Subcutaneous abdominal adipose tissue (tissue), 5 donors: Measurements from ENCODE around the gene LRRC37A3.
A peak's percentile ranks its signal among the peaks of the same experiment; 100 is the strongest.
"Not testable (repeated sequence)": the region's sequence is repeated elsewhere in the genome, so short reads cannot be mapped to it uniquely, and the experiment has no call there.

Source experiments
- H3K27ac ChIP-seq: one replicate; pipeline ENCODE4 v1.7.0; 2013; ENCODE audit warnings: low read depth, mild to moderate bottlenecking, inconsistent platforms, low read length, moderate library complexity
- H3K27me3 ChIP-seq, 5 donors: one replicate each; pipeline ENCODE4 v1.7.0; 2013; ENCODE audit warnings: low read length in 5 of 5, inconsistent platforms in 1 of 5; ENCODE audit not compliant: control insufficient read depth in 5 of 5, insufficient read depth in 4 of 5
- H3K36me3 ChIP-seq, 5 donors: one replicate each; pipeline ENCODE4 v1.7.0; 2013; ENCODE audit warnings: low read length in 5 of 5; ENCODE audit not compliant: control insufficient read depth in 5 of 5, insufficient read depth in 5 of 5
- H3K4me1 ChIP-seq, 5 donors: one replicate each; pipeline ENCODE4 v1.7.0; 2013; ENCODE audit warnings: low read length in 5 of 5, mild to moderate bottlenecking in 3 of 5, moderate library complexity in 1 of 5; ENCODE audit not compliant: control insufficient read depth in 5 of 5, insufficient read depth in 5 of 5
- H3K4me3 ChIP-seq, 5 donors: one replicate each; pipeline ENCODE4 v1.7.0; 2013; ENCODE audit warnings: low read length in 5 of 5, low read depth in 1 of 5
- H3K9ac ChIP-seq, 5 donors: one replicate each; pipeline ENCODE4 v1.7.0; 2013; ENCODE audit warnings: low read length in 5 of 5, mild to moderate bottlenecking in 4 of 5, moderate library complexity in 3 of 5
- H3K9me3 ChIP-seq, 5 donors: one replicate each; pipeline ENCODE4 v1.7.0; 2013; ENCODE audit warnings: low read length in 5 of 5; ENCODE audit not compliant: control insufficient read depth in 5 of 5
- donor health status: healthy.
- donor health status: healthy.
- donor health status: healthy.
- donor health status: healthy.
- donor health status: healthy.

Gene LRRC37A3

DNA sequence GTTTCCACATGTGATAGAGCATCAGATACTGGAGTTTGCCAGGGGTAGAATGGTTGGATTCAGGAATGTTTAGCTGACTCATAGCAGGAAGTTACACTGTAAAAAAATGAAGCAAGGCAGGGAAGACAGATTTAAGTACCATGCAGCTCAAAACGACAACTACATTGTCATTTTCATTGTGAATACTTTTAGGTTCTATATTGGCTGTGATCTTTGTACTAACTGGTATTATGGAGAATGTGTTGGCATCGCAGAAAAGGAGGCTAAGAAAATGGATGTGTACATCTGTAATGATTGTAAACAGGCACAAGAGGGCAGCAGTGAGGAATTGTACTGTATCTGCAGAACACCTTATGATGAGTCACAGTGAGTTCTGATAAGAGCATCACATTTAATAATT is 8.2 kb upstream of the LRRC37A3 start:
- not testable (repeated sequence) for H3K27ac ChIP-seq, H3K36me3 ChIP-seq, H3K4me3 ChIP-seq, H3K27me3 ChIP-seq, H3K9me3 ChIP-seq, H3K4me1 ChIP-seq, H3K9ac ChIP-seq

DNA sequence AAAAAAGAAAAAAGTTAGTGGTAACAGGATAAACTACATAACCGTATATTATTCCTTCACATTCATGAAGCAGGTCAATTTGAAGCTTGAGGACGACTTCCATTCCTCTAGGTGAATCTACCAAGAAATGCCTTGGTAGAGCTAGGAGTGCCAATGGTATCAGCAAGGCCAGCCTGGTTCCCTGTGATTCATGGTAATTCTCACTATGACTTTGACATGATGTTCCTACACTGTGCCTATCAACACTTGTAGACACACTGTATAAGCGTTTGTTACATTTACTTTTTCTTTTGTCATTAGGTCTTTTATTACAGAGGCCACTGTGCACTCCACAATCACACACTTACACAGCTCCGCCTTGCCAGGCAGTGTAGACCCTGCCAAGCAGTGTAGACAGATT is 7.2 kb upstream of the LRRC37A3 start:
- not testable (repeated sequence) for H3K9ac ChIP-seq, H3K36me3 ChIP-seq, H3K4me3 ChIP-seq, H3K27ac ChIP-seq, H3K4me1 ChIP-seq, H3K9me3 ChIP-seq, H3K27me3 ChIP-seq

DNA sequence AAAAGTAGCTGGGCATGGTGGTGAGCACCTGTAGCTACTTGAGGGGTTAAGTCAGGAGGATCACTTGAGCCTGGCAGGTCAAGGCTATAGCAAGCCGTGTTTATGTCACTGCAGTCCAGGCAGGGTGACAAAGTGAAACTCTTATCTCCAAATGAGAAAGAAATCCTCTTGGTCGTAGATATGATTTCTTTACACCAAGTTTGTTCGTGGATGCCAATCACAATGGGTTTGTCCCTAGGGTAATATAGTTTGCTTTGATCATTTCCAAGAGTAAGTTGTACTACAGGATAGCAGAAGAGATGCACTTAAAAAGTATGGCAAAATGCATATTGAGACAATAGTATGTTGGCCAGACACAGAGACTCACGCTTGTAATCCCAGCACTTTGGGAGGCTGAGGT is 6.0 kb upstream of the LRRC37A3 start:
- not testable (repeated sequence) for H3K9me3 ChIP-seq, H3K9ac ChIP-seq, H3K36me3 ChIP-seq, H3K4me1 ChIP-seq, H3K27me3 ChIP-seq, H3K4me3 ChIP-seq, H3K27ac ChIP-seq

DNA sequence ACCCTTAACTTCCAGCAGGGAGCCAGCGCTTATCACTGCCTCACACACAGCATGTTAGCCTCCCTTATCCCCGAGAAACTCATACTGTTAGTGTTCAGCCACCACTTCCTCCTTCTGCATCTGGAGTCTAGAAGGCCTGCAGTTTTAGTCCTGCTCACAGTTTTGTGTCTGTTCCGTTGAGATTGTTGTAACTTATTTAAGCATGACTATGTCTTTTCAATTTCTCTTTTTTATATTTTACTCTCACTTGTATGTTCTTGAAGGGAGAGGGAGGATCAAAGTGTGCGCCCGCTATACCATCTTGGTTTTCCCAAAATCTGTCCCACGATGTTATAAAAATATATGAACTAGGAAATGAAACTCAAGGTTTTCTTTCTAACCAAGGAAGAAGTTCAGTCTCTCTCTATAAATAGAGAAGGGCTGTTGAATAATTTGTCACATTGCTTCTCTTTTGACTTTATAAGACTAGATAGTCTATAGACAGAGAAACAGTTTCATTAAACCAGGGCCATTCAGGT is 3.8 kb upstream of the LRRC37A3 start:
- not testable (repeated sequence) for H3K4me1 ChIP-seq, H3K9me3 ChIP-seq, H3K27ac ChIP-seq, H3K4me3 ChIP-seq, H3K36me3 ChIP-seq, H3K27me3 ChIP-seq, H3K9ac ChIP-seq

DNA sequence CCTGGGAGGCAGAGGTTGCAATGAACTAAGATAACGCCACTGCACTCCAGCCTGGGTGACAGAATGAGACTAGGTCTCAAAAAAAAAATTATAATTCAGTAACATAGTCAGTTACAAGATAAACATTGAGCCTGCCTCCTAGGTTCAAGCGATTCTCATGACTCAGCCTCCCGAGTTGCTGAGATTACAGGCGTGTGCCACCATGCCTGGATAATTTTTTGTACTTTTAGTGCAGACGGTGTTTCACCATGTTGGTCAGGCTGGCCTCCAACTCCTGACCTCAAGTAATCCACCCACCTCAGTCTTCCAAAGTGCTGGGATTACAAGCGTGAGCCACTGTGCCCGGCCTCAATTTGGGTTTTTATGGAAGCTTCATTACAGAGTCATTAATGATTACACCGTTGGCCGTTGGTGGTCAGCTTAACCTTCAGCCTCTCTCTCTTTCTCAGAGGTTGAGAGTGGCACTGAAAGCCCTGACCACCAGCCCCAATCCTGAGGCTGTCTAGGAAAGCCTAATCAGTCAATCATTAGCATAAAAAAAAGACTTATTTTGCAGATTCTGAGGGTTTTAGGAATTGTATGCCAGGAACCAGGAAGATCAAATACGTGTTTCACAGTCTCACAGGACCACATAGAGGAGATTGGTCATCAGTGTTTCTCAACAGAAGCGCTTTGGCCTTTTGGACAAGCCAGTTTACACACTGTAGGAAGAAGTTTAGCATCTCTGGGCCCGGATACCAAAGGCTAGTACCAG is 1.3 kb upstream of the LRRC37A3 start:
- H3K4me1 ChIP-seq = peaks cover 0 to 7% (median 4%) of the 10 kb centered on the region in 5 donors
- H3K36me3 ChIP-seq = no peaks in the 10 kb centered on the region
- no peak overlapping the region for H3K27ac ChIP-seq
- H3K4me3 ChIP-seq = peak overlapping the region in 1 of 5 donors; percentile 57
- H3K9me3 ChIP-seq = no peaks in the 10 kb centered on the region
- no peaks in the 10 kb centered on the region for H3K27me3 ChIP-seq
- peak overlapping the region in 1 of 5 donors; percentile 77 for H3K9ac ChIP-seq

DNA sequence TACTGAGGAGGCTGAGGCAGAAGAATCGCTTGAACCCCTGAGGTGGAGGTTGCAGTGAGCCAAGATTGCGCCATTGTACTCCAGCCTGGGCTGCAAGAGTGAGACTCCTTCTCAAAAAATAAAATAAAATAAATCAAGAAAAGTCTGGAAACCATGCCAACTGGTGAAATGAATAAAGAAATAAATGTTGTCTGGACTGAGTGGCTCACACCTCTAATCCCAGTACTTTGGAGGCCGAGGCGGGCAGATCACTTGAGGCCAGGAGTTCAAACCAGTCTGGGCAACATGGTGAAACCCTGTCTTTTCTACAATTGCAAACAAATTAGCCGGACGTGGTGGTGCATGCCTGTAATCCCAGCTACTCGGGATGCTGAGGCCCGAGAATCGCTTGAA is 744 bp upstream of the LRRC37A3 start:
- Histone ChIP-seq H3K4me3 (peak overlapping the region; percentile 56 to 72 (median 62)), H3K27ac (peak overlapping the region; percentile 78), H3K4me1 (peaks cover 0 to 7% (median 4%) of the 10 kb centered on the region in 5 donors), H3K27me3 (no peaks in the 10 kb centered on the region), H3K9me3 (no peaks in the 10 kb centered on the region), H3K36me3 (no peaks in the 10 kb centered on the region), H3K9ac (peak overlapping the region in 3 of 5 donors; percentile 56 to 77 (median 76))

DNA sequence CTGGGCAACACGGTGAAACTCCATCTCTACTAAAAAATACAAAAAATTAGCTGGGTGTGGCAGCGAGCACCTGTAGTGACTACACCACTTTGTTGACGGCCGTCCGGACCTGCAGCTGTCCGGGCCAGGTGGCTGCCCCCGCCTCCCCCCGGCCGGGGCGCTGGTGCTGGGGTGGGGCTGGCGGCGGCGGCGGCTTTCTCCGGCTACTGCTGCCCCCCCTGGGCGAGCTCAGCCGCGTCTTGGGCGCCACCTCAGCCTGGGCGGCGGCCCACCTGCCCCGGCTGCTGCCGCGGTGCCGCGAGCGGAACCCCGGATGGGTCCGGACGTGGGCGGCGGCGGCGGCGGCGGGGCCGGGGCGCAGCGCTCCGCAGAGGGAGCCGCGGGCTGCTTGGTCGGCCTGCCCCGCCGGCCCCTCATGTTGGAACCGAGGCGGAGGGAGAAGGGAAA is 413 bp downstream of the LRRC37A3 start:
- not testable (repeated sequence) for H3K27me3 ChIP-seq, H3K9me3 ChIP-seq, H3K36me3 ChIP-seq, H3K4me1 ChIP-seq
- Histone ChIP-seq H3K9ac (peak overlapping the region in 3 of 5 donors; percentile 51 to 76 (median 64)), H3K27ac (peak overlapping the region; percentile 78), H3K4me3 (peak overlapping the region; percentile 33 to 72 (median 56))

DNA sequence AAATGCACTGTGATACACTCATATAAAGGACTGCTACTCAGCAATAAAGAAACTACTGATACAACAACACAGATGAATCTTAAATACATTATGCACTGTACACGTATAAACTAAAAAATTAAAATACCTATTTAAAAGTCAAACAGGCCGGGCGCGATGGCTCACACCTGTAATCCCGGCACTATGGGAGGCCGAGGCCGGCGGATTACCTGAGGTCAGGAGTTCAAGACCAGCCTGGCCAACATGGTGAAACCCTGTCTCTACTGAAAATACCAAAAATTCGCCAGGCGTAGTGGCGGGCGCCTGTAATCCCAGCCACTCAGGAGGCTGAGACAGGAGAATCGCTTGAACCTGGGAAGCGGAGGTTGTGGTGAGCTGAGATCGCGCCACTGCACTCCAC is 1.7 kb downstream of the LRRC37A3 start:
- H3K4me1 ChIP-seq, H3K36me3 ChIP-seq, H3K9me3 ChIP-seq, H3K9ac ChIP-seq, H3K27me3 ChIP-seq, H3K27ac ChIP-seq, H3K4me3 ChIP-seq: not testable (repeated sequence)

DNA sequence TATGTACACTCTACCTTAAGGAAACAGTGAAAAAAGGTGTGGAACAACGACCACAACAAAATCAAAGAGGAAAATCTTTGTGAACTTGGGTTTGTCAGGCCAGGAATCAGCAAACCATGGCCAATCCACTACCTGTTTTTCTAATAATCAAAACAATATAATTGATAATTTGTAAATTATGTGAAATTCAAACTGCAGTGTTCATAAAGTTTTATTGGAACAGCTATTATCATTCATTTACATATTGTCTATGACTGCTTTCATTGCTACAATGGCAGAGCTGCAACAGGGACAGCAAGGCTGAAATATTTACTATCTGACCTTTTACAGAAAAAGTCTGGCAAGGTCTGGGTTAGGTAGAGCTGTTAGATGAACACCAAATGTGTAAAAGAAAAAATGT is 4.0 kb downstream of the LRRC37A3 start:
- not testable (repeated sequence) for H3K9me3 ChIP-seq, H3K27ac ChIP-seq, H3K4me1 ChIP-seq, H3K36me3 ChIP-seq, H3K27me3 ChIP-seq, H3K4me3 ChIP-seq, H3K9ac ChIP-seq

DNA sequence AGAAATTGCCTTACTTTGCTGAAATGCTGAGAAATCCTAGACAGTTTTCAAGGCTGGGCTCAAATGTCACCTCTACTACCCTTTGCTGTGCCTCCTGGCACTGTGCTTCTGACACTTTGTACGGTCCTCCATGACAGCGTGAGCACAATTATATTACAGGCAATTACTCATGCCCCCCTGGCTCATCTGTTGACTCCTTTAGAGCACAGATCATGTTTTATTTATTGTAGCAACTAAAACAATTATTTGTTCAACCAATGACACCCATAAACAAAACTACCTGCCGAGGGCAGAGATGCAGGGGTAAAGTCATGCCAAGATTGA is 9.1 kb downstream of the LRRC37A3 start:
- H3K27me3 ChIP-seq, H3K4me1 ChIP-seq, H3K36me3 ChIP-seq: not testable (repeated sequence)

More for the DNA sequence above, 9.1 kb downstream of the LRRC37A3 start:
- H3K9me3 ChIP-seq, H3K9ac ChIP-seq, H3K4me3 ChIP-seq, H3K27ac ChIP-seq: not testable (repeated sequence)
